Progenitor cell of endocrine pancreas (in vitro differentiated cells): ENCODE results near the gene TPT1. TPM values are rescaled to one million over a fixed set of nuclear protein-coding genes. Genes with fewer than 3 reads are reported as not detected.

Experiments used
- DNase-seq: peaks from one replicate; pipeline ENCODE4 v3.0.0; 2021; ENCODE audit warnings: low spot score; ENCODE audit not compliant: unreplicated experiment
- H3K27ac Mint-ChIP-seq: 2 replicates; pipeline ENCODE4 v1.8.0; 2021; ENCODE audit warnings: mild to moderate bottlenecking, moderate library complexity, mixed read lengths
- H3K27me3 Mint-ChIP-seq: 2 replicates; pipeline ENCODE4 v1.8.0; 2021; ENCODE audit warnings: mixed read lengths
- H3K36me3 Mint-ChIP-seq: 2 replicates; pipeline ENCODE4 v1.8.0; 2022; ENCODE audit warnings: mixed read lengths; ENCODE audit not compliant: insufficient read depth
- H3K4me1 Mint-ChIP-seq: 2 replicates; pipeline ENCODE4 v1.8.0; 2021; ENCODE audit warnings: low read depth, mixed read lengths
- H3K4me3 Mint-ChIP-seq: 2 replicates; pipeline ENCODE4 v1.8.0; 2021; ENCODE audit warnings: low read depth, mild to moderate bottlenecking, moderate library complexity, mixed read lengths
- H3K9me3 Mint-ChIP-seq: 2 replicates; pipeline ENCODE4 v1.8.0; 2021; ENCODE audit warnings: low read depth, mixed read lengths
- CTCF ChIP-seq: fragments of 200-600 bp; sonication (generic); IDR thresholded peaks from one replicate; pipeline ENCODE4 v1.5.0; 2021; ENCODE audit warnings: antibody characterized with exemption, mild to moderate bottlenecking; ENCODE audit not compliant: unreplicated experiment
- total RNA-seq: library from RNA; stranded (reverse); gene quantifications from 2 replicates; pipeline ENCODE4 v1.2.1, GENCODE V29; 2021

TPT1 gene
- total RNA-seq, 1 donor from 2014 or later, result 3,243 TPM

- Mint-ChIP-seq H3K4me3 (peak overlapping the region; percentile 96), H3K27me3 (no peaks in the 10 kb centered on the region), H3K4me1 (peaks cover 24% of the 10 kb centered on the region), H3K27ac (peak overlapping the region; percentile 100), H3K36me3 (peaks cover 37% of the 10 kb centered on the region), H3K9me3 (no peaks in the 10 kb centered on the region)
- DNase-seq, result peak; percentile 75
- peak; percentile 60 for TF ChIP-seq CTCF
Observed at GRCh38 chr13:45340422-45341033, 455 bp downstream of the TPT1 start.

- peaks cover 24% of the 10 kb centered on the region for H3K4me1 Mint-ChIP-seq
- no peaks in the 10 kb centered on the region for H3K27me3 Mint-ChIP-seq
- DNase-seq, result no peak
- peaks cover 38% of the 10 kb centered on the region for H3K36me3 Mint-ChIP-seq
- TF ChIP-seq CTCF, result no peak
- H3K27ac Mint-ChIP-seq, result peak overlapping the region; percentile 100
- H3K4me3 Mint-ChIP-seq, result peak overlapping the region; percentile 96
- no peaks in the 10 kb centered on the region for H3K9me3 Mint-ChIP-seq
Observed at GRCh38 chr13:45339867-45340266, 1.1 kb downstream of the TPT1 start.

GRCh38 chr13:45339399-45339798, 1.6 kb downstream of the TPT1 start:
- Mint-ChIP-seq H3K27ac (peak overlapping the region; percentile 100), H3K4me1 (peaks cover 24% of the 10 kb centered on the region), H3K27me3 (no peaks in the 10 kb centered on the region), H3K36me3 (peaks cover 36% of the 10 kb centered on the region), H3K4me3 (peak overlapping the region; percentile 96), H3K9me3 (no peaks in the 10 kb centered on the region)
- DNase-seq, result no peak
- TF ChIP-seq CTCF, result no peak

GRCh38 chr13:45337803-45338202, 3.2 kb downstream of the TPT1 start:
- DNase-seq, result no peak
- Mint-ChIP-seq H3K27me3 (no peaks in the 10 kb centered on the region), H3K9me3 (no peaks in the 10 kb centered on the region), H3K4me1 (peaks cover 27% of the 10 kb centered on the region), H3K4me3 (peak overlapping the region; percentile 22), H3K27ac (peak overlapping the region; percentile 23), H3K36me3 (peaks cover 38% of the 10 kb centered on the region)
- TF ChIP-seq CTCF, result no peak

- peak overlapping the region; percentile 23 for H3K27ac Mint-ChIP-seq
- H3K36me3 Mint-ChIP-seq, result peaks cover 38% of the 10 kb centered on the region
- no peak for TF ChIP-seq CTCF
- H3K4me3 Mint-ChIP-seq, result no peak overlapping the region
- peaks cover 26% of the 10 kb centered on the region for H3K4me1 Mint-ChIP-seq
- no peaks in the 10 kb centered on the region for H3K9me3 Mint-ChIP-seq
- H3K27me3 Mint-ChIP-seq, result no peaks in the 10 kb centered on the region
- DNase-seq, result no peak
Observed at GRCh38 chr13:45337395-45337794, 3.6 kb downstream of the TPT1 start.
